ENCODE data around the gene PPP4R2.

PPP4R2 gene

GRCh38 chr3:73069187-73069586 lies 72.6 kb downstream of the PPP4R2 start:
- no peak for DNase-seq (ENCODE audit: low read depth in 1 of 2, low spot score in 1 of 2)

- no peak for DNase-seq (ENCODE audit: low read depth in 1 of 2, low spot score in 1 of 2)
Observed at GRCh38 chr3:73069775-73070444, 73.3 kb downstream of the PPP4R2 start.

- DNase-seq (ENCODE audit: low read depth in 1 of 2, low spot score in 1 of 2) = no peak
Observed at GRCh38 chr3:73070675-73071575, 74.3 kb downstream of the PPP4R2 start.

- DNase-seq (ENCODE audit: low read depth in 1 of 2, low spot score in 1 of 2) = no peak
Observed at GRCh38 chr3:73071952-73072351, 75.3 kb downstream of the PPP4R2 start.

- no peak for DNase-seq (ENCODE audit: low read depth in 1 of 2, low spot score in 1 of 2)
Observed at GRCh38 chr3:73072634-73073033, 76.0 kb downstream of the PPP4R2 start.

- no peak for DNase-seq (ENCODE audit: low read depth in 1 of 2, low spot score in 1 of 2)
Observed at GRCh38 chr3:73073091-73073707, 76.6 kb downstream of the PPP4R2 start.

GRCh38 chr3:73074781-73075180 lies 78.2 kb downstream of the PPP4R2 start:
- DNase-seq (ENCODE audit: low read depth in 1 of 2, low spot score in 1 of 2) = no peak

- no peak for DNase-seq (ENCODE audit: low read depth in 1 of 2, low spot score in 1 of 2)
Observed at GRCh38 chr3:73080216-73080966, 83.8 kb downstream of the PPP4R2 start.

- DNase-seq (ENCODE audit: low read depth in 1 of 2, low spot score in 1 of 2) = no peak
Observed at GRCh38 chr3:73081140-73081539, 84.5 kb downstream of the PPP4R2 start.

- DNase-seq (ENCODE audit: low read depth in 1 of 2, low spot score in 1 of 2) = no peak
Observed at GRCh38 chr3:73084170-73084569, 87.6 kb downstream of the PPP4R2 start.

GRCh38 chr3:73086071-73086494 lies 89.5 kb downstream of the PPP4R2 start:
- DNase-seq (ENCODE audit: low read depth in 1 of 2, low spot score in 1 of 2) = peak in 1 of 2 donors; percentile 22

GRCh38 chr3:73094129-73094528 lies 97.5 kb downstream of the PPP4R2 start:
- DNase-seq (ENCODE audit: low read depth in 1 of 2, low spot score in 1 of 2) = no peak

- no peak for DNase-seq (ENCODE audit: low read depth in 1 of 2, low spot score in 1 of 2)
Observed at GRCh38 chr3:73094951-73095350, 98.3 kb downstream of the PPP4R2 start.

GRCh38 chr3:73096169-73096568 lies 99.6 kb downstream of the PPP4R2 start:
- no peak for DNase-seq (ENCODE audit: low read depth in 1 of 2, low spot score in 1 of 2)

- no peak for DNase-seq (ENCODE audit: low read depth in 1 of 2, low spot score in 1 of 2)
Observed at GRCh38 chr3:73098026-73098425, 101.4 kb downstream of the PPP4R2 start.

GRCh38 chr3:73098873-73099272 lies 102.3 kb downstream of the PPP4R2 start:
- DNase-seq (ENCODE audit: low read depth in 1 of 2, low spot score in 1 of 2) = no peak

GRCh38 chr3:73100741-73101559 lies 104.3 kb downstream of the PPP4R2 start:
- DNase-seq (ENCODE audit: low read depth in 1 of 2, low spot score in 1 of 2) = peak; percentile 37 to 60

- DNase-seq (ENCODE audit: low read depth in 1 of 2, low spot score in 1 of 2) = no peak
Observed at GRCh38 chr3:73101881-73102280, 105.3 kb downstream of the PPP4R2 start.

- no peak for DNase-seq (ENCODE audit: low read depth in 1 of 2, low spot score in 1 of 2)
Observed at GRCh38 chr3:73107215-73107614, 110.6 kb downstream of the PPP4R2 start.

- no peak for DNase-seq (ENCODE audit: low read depth in 1 of 2, low spot score in 1 of 2)
Observed at GRCh38 chr3:73107676-73108187, 111.1 kb downstream of the PPP4R2 start.
